HEK293 (cell line): ENCODE data around the gene STARD13.

Experiments used
- CTCF ChIA-PET: fragments of 350-600 bp; formaldehyde crosslinking; extraction: SDS; loops from one replicate; lab custom pipeline; 2021; ENCODE audit warnings: antibody characterized with exemption; lab: Yijun Ruan, JAX
- POLR2A ChIA-PET: fragments of 300-600 bp; formaldehyde crosslinking; extraction: SDS; loops from one replicate; lab custom pipeline; 2020; ENCODE audit warnings: antibody characterized with exemption, inconsistent platforms; lab: Yijun Ruan, JAX
- H3K27ac ChIP-seq: fragments of 200-500 bp; sonication (Bioruptor generic); 2 replicates; pipeline ENCODE4 v1.5.1; 2014; ENCODE audit warnings: low read depth, low read length, control low read depth, inconsistent platforms; ENCODE audit errors: extremely low read depth
- H3K36me3 ChIP-seq, 2 experiments: fragments of 200-500 bp in 1 of 2; sonication (Bioruptor generic) in 1 of 2; 1 replicate in 1 of 2; 2 replicates in 1 of 2; pipeline ENCODE4 v1.5.1; 2014 to 2017; ENCODE audit warnings: inconsistent platforms in 2 of 2, low read length in 2 of 2; ENCODE audit not compliant: control insufficient read depth in 2 of 2, insufficient read depth in 1 of 2
- H3K4me1 ChIP-seq: fragments of 200-500 bp; sonication (Bioruptor generic); 2 replicates; pipeline ENCODE4 v1.5.1; 2014; ENCODE audit warnings: mild to moderate bottlenecking, low read length, inconsistent platforms; ENCODE audit not compliant: control insufficient read depth, insufficient read depth
- H3K4me3 ChIP-seq: 2 replicates; pipeline ENCODE4 v1.5.1; 2011; ENCODE audit warnings: low read depth, mild to moderate bottlenecking, control low read depth, low read length, moderate library complexity
- H3K9me3 ChIP-seq: fragments of 200-500 bp; sonication (Bioruptor generic); 2 replicates; pipeline ENCODE4 v1.5.1; 2014; ENCODE audit warnings: low read depth, low read length, inconsistent platforms; ENCODE audit not compliant: control insufficient read depth, insufficient read depth
- EGR2 ChIP-seq: fragments of 450-650 bp; formaldehyde crosslinking; IDR thresholded peaks from 2 replicates; pipeline ENCODE4 v1.5.1; 2016; ENCODE audit warnings: low read depth, missing biosample characterization, missing genetic modification characterization
- GFI1B ChIP-seq: fragments of 450-650 bp; formaldehyde crosslinking; IDR thresholded peaks from 2 replicates; pipeline ENCODE4 v1.5.1; 2016; ENCODE audit warnings: missing biosample characterization, missing genetic modification characterization
- KLF1 ChIP-seq: fragments of 450-650 bp; formaldehyde crosslinking; IDR thresholded peaks from 2 replicates; pipeline ENCODE4 v1.5.1; 2016; ENCODE audit warnings: missing biosample characterization, missing genetic modification characterization
- SETDB1 ChIP-seq: IDR thresholded peaks from one replicate; pipeline ENCODE4 v1.6.1; 2017; ENCODE audit warnings: mild to moderate bottlenecking, low read length, moderate library complexity, mixed read lengths; ENCODE audit not compliant: insufficient read length
- SP3 ChIP-seq: fragments of 450-650 bp; formaldehyde crosslinking; IDR thresholded peaks from 2 replicates; pipeline ENCODE4 v1.5.1; 2016; ENCODE audit warnings: missing biosample characterization, missing genetic modification characterization
- WT1 ChIP-seq: fragments of 450-650 bp; formaldehyde crosslinking; IDR thresholded peaks from 2 replicates; pipeline ENCODE4 v1.5.1; 2016; ENCODE audit warnings: missing biosample characterization, missing genetic modification characterization
- ZBTB21 ChIP-seq: fragments of 450-650 bp; formaldehyde crosslinking; IDR thresholded peaks from 2 replicates; pipeline ENCODE4 v1.5.1; 2017; ENCODE audit warnings: missing biosample characterization, missing genetic modification characterization
- ZIC2 ChIP-seq: fragments of 450-650 bp; formaldehyde crosslinking; IDR thresholded peaks from 2 replicates; pipeline ENCODE4 v1.5.1; 2016; ENCODE audit warnings: missing biosample characterization, missing genetic modification characterization
- ZNF146 ChIP-seq: fragments of 450-650 bp; formaldehyde crosslinking; IDR thresholded peaks from 2 replicates; pipeline ENCODE4 v1.5.1; 2016; ENCODE audit warnings: missing biosample characterization, missing genetic modification characterization
- ZNF16 ChIP-seq: fragments of 450-650 bp; formaldehyde crosslinking; IDR thresholded peaks from 2 replicates; pipeline ENCODE4 v1.5.1; 2016; ENCODE audit warnings: low read depth, missing biosample characterization, missing genetic modification characterization
- ZNF221 ChIP-seq: fragments of 450-650 bp; formaldehyde crosslinking; IDR thresholded peaks from 2 replicates; pipeline ENCODE4 v1.5.1; 2017; ENCODE audit warnings: missing biosample characterization, missing genetic modification characterization, borderline replicate concordance
- ZNF292 ChIP-seq: fragments of 450-650 bp; formaldehyde crosslinking; IDR thresholded peaks from 2 replicates; pipeline ENCODE4 v1.5.1; 2016; ENCODE audit warnings: low read depth, missing biosample characterization, missing genetic modification characterization, borderline replicate concordance
- ZNF449 ChIP-seq: fragments of 450-650 bp; formaldehyde crosslinking; IDR thresholded peaks from 2 replicates; pipeline ENCODE4 v1.5.1; 2017; ENCODE audit warnings: missing biosample characterization, mild to moderate bottlenecking, missing genetic modification characterization, moderate library complexity
- ZNF514 ChIP-seq: fragments of 450-650 bp; formaldehyde crosslinking; IDR thresholded peaks from 2 replicates; pipeline ENCODE4 v1.5.1; 2016; ENCODE audit warnings: missing biosample characterization, missing genetic modification characterization
- ZNF670 ChIP-seq: fragments of 450-650 bp; formaldehyde crosslinking; IDR thresholded peaks from 2 replicates; pipeline ENCODE4 v1.5.1; 2016; ENCODE audit warnings: missing biosample characterization, missing genetic modification characterization, low read depth
- ZNF776 ChIP-seq: fragments of 450-650 bp; formaldehyde crosslinking; IDR thresholded peaks from 2 replicates; pipeline ENCODE4 v1.5.0; 2017; ENCODE audit warnings: missing biosample characterization, missing genetic modification characterization, borderline replicate concordance
- ZNF777 ChIP-seq: fragments of 450-650 bp; formaldehyde crosslinking; IDR thresholded peaks from 2 replicates; pipeline ENCODE4 v1.5.1; 2017; ENCODE audit warnings: missing biosample characterization, missing genetic modification characterization, borderline replicate concordance
- ZNF791 ChIP-seq: fragments of 450-650 bp; formaldehyde crosslinking; IDR thresholded peaks from 2 replicates; pipeline ENCODE4 v1.5.1; 2016; ENCODE audit warnings: missing biosample characterization, missing genetic modification characterization
- ZNF792 ChIP-seq: fragments of 450-650 bp; formaldehyde crosslinking; IDR thresholded peaks from 2 replicates; pipeline ENCODE4 v1.5.1; 2016; ENCODE audit warnings: missing biosample characterization, missing genetic modification characterization
- ZSCAN16 ChIP-seq: fragments of 450-650 bp; formaldehyde crosslinking; IDR thresholded peaks from 2 replicates; pipeline ENCODE4 v1.5.1; 2016; ENCODE audit warnings: missing biosample characterization, missing genetic modification characterization
- ZSCAN30 ChIP-seq: fragments of 450-650 bp; IDR thresholded peaks from 2 replicates; pipeline ENCODE4 v1.5.1; 2018; ENCODE audit warnings: missing biosample characterization, mild to moderate bottlenecking, missing genetic modification characterization, moderate library complexity
- TF ChIP-seq, protein P1 (sequence below): fragments of 450-650 bp; formaldehyde crosslinking; IDR thresholded peaks from 2 replicates; pipeline ENCODE4 v1.5.1; 2016; ENCODE audit warnings: missing biosample characterization, missing genetic modification characterization
- TF ChIP-seq, protein P2 (sequence below): fragments of 450-650 bp; formaldehyde crosslinking; IDR thresholded peaks from 2 replicates; pipeline ENCODE4 v1.5.1; 2016; ENCODE audit warnings: missing biosample characterization, missing genetic modification characterization
- TF ChIP-seq, protein P3 (sequence below): fragments of 450-650 bp; formaldehyde crosslinking; IDR thresholded peaks from 2 replicates; pipeline ENCODE4 v1.5.1; 2016; ENCODE audit warnings: missing biosample characterization, missing genetic modification characterization, borderline replicate concordance
- TF ChIP-seq, protein P4 (sequence below): fragments of 450-650 bp; formaldehyde crosslinking; IDR thresholded peaks from 2 replicates; pipeline ENCODE4 v1.5.1; 2016; ENCODE audit warnings: missing biosample characterization, missing genetic modification characterization

STARD13 gene

DNA sequence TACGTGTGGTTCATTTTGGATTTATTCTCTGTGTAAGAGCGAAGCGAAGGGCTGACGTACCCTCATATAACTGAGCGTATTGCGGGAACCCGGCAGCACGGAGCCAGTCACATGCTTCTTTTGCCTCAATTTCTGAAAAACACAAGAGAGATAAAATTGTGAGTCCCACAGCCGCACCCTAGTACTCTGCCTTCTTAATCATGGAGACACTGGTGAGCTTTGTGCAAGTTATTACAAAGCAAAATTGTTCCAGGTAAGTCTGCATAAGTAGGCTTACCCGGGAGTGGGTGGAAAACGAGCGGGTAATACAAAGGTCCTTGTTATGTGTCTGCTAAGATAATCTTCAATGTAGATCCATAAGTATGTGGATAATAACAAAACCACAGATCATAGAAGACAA is 118.1 kb downstream of the STARD13 start:
- ChIA-PET POLR2A (no interaction called here), CTCF (no interaction called here)
- Histone ChIP-seq H3K4me1 (no peaks in the 10 kb centered on the region), H3K27ac (no peak overlapping the region), H3K9me3 (no peaks in the 10 kb centered on the region), H3K4me3 (no peak overlapping the region)
- TF ChIP-seq ZNF776 (no peak), SP3 (no peak), WT1 (tag by site-specific recombination) (no peak), ZNF777 (no peak)
- TF ChIP-seq, all 188 proteins: peak for 0
- no peaks in the 10 kb centered on the region for H3K36me3 ChIP-seq

- no peak for TF ChIP-seq EGR2 (tag by site-specific recombination)
- TF ChIP-seq ZNF514 (tag by site-specific recombination), result no peak
- TF ChIP-seq ZNF792 (tag by site-specific recombination), result no peak
- no peak for TF ChIP-seq ZNF16 (tag by site-specific recombination)
- TF ChIP-seq KLF1 (tag by site-specific recombination), result no peak
- TF ChIP-seq, protein P1, sequence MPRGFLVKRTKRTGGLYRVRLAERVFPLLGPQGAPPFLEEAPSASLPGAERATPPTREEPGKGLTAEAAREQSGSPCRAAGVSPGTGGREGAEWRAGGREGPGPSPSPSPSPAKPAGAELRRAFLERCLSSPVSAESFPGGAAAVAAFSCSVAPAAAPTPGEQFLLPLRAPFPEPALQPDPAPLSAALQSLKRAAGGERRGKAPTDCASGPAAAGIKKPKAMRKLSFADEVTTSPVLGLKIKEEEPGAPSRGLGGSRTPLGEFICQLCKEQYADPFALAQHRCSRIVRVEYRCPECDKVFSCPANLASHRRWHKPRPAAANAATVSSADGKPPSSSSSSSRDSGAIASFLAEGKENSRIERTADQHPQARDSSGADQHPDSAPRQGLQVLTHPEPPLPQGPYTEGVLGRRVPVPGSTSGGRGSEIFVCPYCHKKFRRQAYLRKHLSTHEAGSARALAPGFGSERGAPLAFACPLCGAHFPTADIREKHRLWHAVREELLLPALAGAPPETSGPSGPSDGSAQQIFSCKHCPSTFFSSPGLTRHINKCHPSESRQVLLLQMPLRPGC (tag by site-specific recombination), result no peak
- TF ChIP-seq ZNF670, result no peak
- no peak for TF ChIP-seq GFI1B (tag by site-specific recombination)
- no peak for TF ChIP-seq ZNF791
- TF ChIP-seq SETDB1, result no peak
- TF ChIP-seq ZBTB21 (tag by site-specific recombination), result no peak
- no peak for TF ChIP-seq ZIC2 (tag by site-specific recombination)
- no peak for TF ChIP-seq ZSCAN16
- no peak for TF ChIP-seq ZNF449 (tag by site-specific recombination)
- TF ChIP-seq ZNF221 (tag by site-specific recombination), result no peak
- CTCF ChIA-PET, result no interaction called here
- POLR2A ChIA-PET, result no interaction called here
- Histone ChIP-seq H3K9me3 (no peaks in the 10 kb centered on the region), H3K4me1 (no peaks in the 10 kb centered on the region), H3K27ac (no peak overlapping the region), H3K36me3 (no peaks in the 10 kb centered on the region), H3K4me3 (no peak overlapping the region)
Observed at GRCh38 chr13:33165787-33166186, 119.8 kb downstream of the STARD13 start.

DNA sequence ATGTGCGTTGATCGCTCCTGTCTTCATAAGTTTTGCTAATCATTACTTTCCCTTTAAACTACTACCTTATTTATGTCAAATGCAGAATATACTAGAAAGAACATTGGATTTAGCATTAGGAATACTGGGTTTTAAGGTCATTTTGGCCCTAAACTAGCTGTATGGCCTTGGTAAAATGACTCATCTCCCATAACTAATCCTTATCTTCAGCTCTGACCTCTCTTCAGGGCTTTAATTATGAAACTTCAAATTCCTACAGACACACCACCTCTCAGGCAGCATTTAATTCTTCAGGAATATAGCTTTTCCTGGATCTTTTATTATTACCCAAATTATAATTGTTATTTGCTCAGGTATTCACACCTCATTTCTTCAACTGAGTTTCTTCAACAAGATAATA is 121.2 kb downstream of the STARD13 start:
- Histone ChIP-seq H3K36me3 (no peaks in the 10 kb centered on the region), H3K9me3 (no peaks in the 10 kb centered on the region), H3K4me3 (no peak overlapping the region), H3K27ac (no peak overlapping the region), H3K4me1 (no peaks in the 10 kb centered on the region)
- ChIA-PET CTCF (no interaction called here), POLR2A (no interaction called here)
- no peak for TF ChIP-seq ZNF146 (tag by site-specific recombination)
- TF ChIP-seq ZSCAN30, result no peak
- TF ChIP-seq ZNF221 (tag by site-specific recombination), result no peak
- TF ChIP-seq, protein P2, sequence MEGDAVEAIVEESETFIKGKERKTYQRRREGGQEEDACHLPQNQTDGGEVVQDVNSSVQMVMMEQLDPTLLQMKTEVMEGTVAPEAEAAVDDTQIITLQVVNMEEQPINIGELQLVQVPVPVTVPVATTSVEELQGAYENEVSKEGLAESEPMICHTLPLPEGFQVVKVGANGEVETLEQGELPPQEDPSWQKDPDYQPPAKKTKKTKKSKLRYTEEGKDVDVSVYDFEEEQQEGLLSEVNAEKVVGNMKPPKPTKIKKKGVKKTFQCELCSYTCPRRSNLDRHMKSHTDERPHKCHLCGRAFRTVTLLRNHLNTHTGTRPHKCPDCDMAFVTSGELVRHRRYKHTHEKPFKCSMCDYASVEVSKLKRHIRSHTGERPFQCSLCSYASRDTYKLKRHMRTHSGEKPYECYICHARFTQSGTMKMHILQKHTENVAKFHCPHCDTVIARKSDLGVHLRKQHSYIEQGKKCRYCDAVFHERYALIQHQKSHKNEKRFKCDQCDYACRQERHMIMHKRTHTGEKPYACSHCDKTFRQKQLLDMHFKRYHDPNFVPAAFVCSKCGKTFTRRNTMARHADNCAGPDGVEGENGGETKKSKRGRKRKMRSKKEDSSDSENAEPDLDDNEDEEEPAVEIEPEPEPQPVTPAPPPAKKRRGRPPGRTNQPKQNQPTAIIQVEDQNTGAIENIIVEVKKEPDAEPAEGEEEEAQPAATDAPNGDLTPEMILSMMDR (tag by site-specific recombination), result no peak
- TF ChIP-seq, protein P3, sequence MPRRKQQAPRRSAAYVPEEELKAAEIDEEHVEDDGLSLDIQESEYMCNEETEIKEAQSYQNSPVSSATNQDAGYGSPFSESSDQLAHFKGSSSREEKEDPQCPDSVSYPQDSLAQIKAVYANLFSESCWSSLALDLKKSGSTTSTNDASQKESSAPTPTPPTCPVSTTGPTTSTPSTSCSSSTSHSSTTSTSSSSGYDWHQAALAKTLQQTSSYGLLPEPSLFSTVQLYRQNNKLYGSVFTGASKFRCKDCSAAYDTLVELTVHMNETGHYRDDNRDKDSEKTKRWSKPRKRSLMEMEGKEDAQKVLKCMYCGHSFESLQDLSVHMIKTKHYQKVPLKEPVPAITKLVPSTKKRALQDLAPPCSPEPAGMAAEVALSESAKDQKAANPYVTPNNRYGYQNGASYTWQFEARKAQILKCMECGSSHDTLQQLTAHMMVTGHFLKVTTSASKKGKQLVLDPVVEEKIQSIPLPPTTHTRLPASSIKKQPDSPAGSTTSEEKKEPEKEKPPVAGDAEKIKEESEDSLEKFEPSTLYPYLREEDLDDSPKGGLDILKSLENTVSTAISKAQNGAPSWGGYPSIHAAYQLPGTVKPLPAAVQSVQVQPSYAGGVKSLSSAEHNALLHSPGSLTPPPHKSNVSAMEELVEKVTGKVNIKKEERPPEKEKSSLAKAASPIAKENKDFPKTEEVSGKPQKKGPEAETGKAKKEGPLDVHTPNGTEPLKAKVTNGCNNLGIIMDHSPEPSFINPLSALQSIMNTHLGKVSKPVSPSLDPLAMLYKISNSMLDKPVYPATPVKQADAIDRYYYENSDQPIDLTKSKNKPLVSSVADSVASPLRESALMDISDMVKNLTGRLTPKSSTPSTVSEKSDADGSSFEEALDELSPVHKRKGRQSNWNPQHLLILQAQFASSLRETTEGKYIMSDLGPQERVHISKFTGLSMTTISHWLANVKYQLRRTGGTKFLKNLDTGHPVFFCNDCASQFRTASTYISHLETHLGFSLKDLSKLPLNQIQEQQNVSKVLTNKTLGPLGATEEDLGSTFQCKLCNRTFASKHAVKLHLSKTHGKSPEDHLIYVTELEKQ (tag by site-specific recombination), result no peak
- TF ChIP-seq ZNF292 (tag by site-specific recombination), result no peak
- TF ChIP-seq, protein P4, sequence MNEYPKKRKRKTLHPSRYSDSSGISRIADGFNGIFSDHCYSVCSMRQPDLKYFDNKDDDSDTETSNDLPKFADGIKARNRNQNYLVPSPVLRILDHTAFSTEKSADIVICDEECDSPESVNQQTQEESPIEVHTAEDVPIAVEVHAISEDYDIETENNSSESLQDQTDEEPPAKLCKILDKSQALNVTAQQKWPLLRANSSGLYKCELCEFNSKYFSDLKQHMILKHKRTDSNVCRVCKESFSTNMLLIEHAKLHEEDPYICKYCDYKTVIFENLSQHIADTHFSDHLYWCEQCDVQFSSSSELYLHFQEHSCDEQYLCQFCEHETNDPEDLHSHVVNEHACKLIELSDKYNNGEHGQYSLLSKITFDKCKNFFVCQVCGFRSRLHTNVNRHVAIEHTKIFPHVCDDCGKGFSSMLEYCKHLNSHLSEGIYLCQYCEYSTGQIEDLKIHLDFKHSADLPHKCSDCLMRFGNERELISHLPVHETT, result no peak
